Measurements from ENCODE around the gene AQP2. TPM values are rescaled to one million over a fixed set of nuclear protein-coding genes. Genes with fewer than 3 reads are reported as not detected.
"Not testable (repeated sequence)": the region's sequence is repeated elsewhere in the genome, so short reads cannot be mapped to it uniquely, and the experiment has no call there.

The AQP2 gene
- total RNA-seq, 2 experiments from 2014 or later: not detected

- ChIA-PET POLR2A (no interaction called here), CTCF (interaction anchor here (1.2 to 12.9 kb wide), 2 partner anchors 10 to 92 kb away, joined by 5 to 107 read pairs; no protein-coding TSS in a partner anchor)
- Mint-ChIP-seq H3K27ac (no peak overlapping the region), H3K4me3 (no peak overlapping the region), H3K36me3 (no peaks in the 10 kb centered on the region), H3K4me1 (ENCODE audit: low read depth) (no peaks in the 10 kb centered on the region), H3K9me3 (no peaks in the 10 kb centered on the region), H3K27me3 (no peaks in the 10 kb centered on the region)
- intact Hi-C loops (cut with micrococcal nuclease): no loop called here
- no peak for DNase-seq
Observed at GRCh38 chr12:49978125-49978524, 27.6 kb downstream of the AQP2 start.

GRCh38 chr12:49979016-49979586 is 28.6 kb downstream of the AQP2 start:
- Mint-ChIP-seq H3K4me1 (ENCODE audit: low read depth) (no peaks in the 10 kb centered on the region), H3K36me3 (no peaks in the 10 kb centered on the region), H3K4me3 (no peak overlapping the region), H3K27me3 (no peaks in the 10 kb centered on the region), H3K27ac (no peak overlapping the region), H3K9me3 (no peaks in the 10 kb centered on the region)
- POLR2A ChIA-PET: no interaction called here
- intact Hi-C loops (cut with micrococcal nuclease): no loop called here
- CTCF ChIA-PET: interaction anchor here (3.2 to 12.9 kb wide), 2 partner anchors 11 to 60 kb away, joined by 15 to 107 read pairs; no protein-coding TSS in a partner anchor
- DNase-seq: no peak

GRCh38 chr12:49979791-49980190 is 29.3 kb downstream of the AQP2 start:
- no peaks in the 10 kb centered on the region for H3K36me3 Mint-ChIP-seq
- no peak overlapping the region for H3K4me3 Mint-ChIP-seq
- intact Hi-C loops (cut with micrococcal nuclease): no loop called here
- H3K4me1 Mint-ChIP-seq (ENCODE audit: low read depth): no peaks in the 10 kb centered on the region
- H3K27ac Mint-ChIP-seq: no peak overlapping the region
- H3K9me3 Mint-ChIP-seq: no peaks in the 10 kb centered on the region
- ChIA-PET POLR2A (no interaction called here), CTCF (interaction anchor here (3.2 to 12.9 kb wide), 2 partner anchors 12 to 60 kb away, joined by 15 to 107 read pairs; no protein-coding TSS in a partner anchor)
- H3K27me3 Mint-ChIP-seq: no peaks in the 10 kb centered on the region
- no peak for DNase-seq

- intact Hi-C loops (cut with micrococcal nuclease): no loop called here
- no peaks in the 10 kb centered on the region for H3K27me3 Mint-ChIP-seq
- CTCF ChIA-PET: interaction anchor here (1.0 to 12.9 kb wide), 4 partner anchors 13 to 239 kb away, joined by 3 to 107 read pairs (median 9); partner anchors contain the start of gene TMBIM6
- POLR2A ChIA-PET: no interaction called here
- H3K4me1 Mint-ChIP-seq (ENCODE audit: low read depth): no peaks in the 10 kb centered on the region
- no peak for DNase-seq
- no peak overlapping the region for H3K4me3 Mint-ChIP-seq
- H3K27ac Mint-ChIP-seq: no peak overlapping the region
- H3K36me3 Mint-ChIP-seq: no peaks in the 10 kb centered on the region
- H3K9me3 Mint-ChIP-seq: no peaks in the 10 kb centered on the region
Observed at GRCh38 chr12:49980501-49981349, 30.2 kb downstream of the AQP2 start.

GRCh38 chr12:49982246-49983087 is 31.9 kb downstream of the AQP2 start:
- ChIA-PET POLR2A (interaction anchor here (1.3 kb wide), 1 partner anchor 43 kb away, joined by 3 read pairs; the partner anchor contains the start of gene RACGAP1), CTCF (interaction anchor here (2.6 to 12.9 kb wide), 2 partner anchors 15 to 74 kb away, joined by 6 to 107 read pairs; no protein-coding TSS in a partner anchor)
- Mint-ChIP-seq H3K27ac (no peak overlapping the region), H3K27me3 (no peaks in the 10 kb centered on the region), H3K9me3 (no peaks in the 10 kb centered on the region), H3K4me1 (ENCODE audit: low read depth) (peaks cover 4% of the 10 kb centered on the region), H3K4me3 (no peak overlapping the region), H3K36me3 (no peaks in the 10 kb centered on the region)
- no peak for DNase-seq
- intact Hi-C loops (cut with micrococcal nuclease): no loop called here

- no peak overlapping the region for H3K27ac Mint-ChIP-seq
- ChIA-PET CTCF (interaction anchor here (0.9 to 12.9 kb wide), 6 partner anchors 16 to 86 kb away, joined by 3 to 107 read pairs (median 4); no protein-coding TSS in a partner anchor), POLR2A (interaction anchor here (0.6 kb wide), 1 partner anchor 427 kb away, joined by 4 read pairs; no protein-coding TSS in a partner anchor)
- H3K9me3 Mint-ChIP-seq: no peaks in the 10 kb centered on the region
- no peak overlapping the region for H3K4me3 Mint-ChIP-seq
- H3K4me1 Mint-ChIP-seq (ENCODE audit: low read depth): peaks cover 4% of the 10 kb centered on the region
- intact Hi-C loops (cut with micrococcal nuclease): no loop called here
- no peaks in the 10 kb centered on the region for H3K27me3 Mint-ChIP-seq
- no peak for DNase-seq
- peaks cover 9% of the 10 kb centered on the region for H3K36me3 Mint-ChIP-seq
Observed at GRCh38 chr12:49983892-49984291, 33.4 kb downstream of the AQP2 start.

- no peak overlapping the region for H3K27ac Mint-ChIP-seq
- intact Hi-C loops (cut with micrococcal nuclease): no loop called here
- H3K4me1 Mint-ChIP-seq (ENCODE audit: low read depth): peaks cover 4% of the 10 kb centered on the region
- peaks cover 15% of the 10 kb centered on the region for H3K36me3 Mint-ChIP-seq
- no peak for DNase-seq
- no peaks in the 10 kb centered on the region for H3K27me3 Mint-ChIP-seq
- ChIA-PET CTCF (interaction anchor here (0.9 to 12.9 kb wide), 5 partner anchors 17 to 85 kb away, joined by 3 to 107 read pairs (median 4); no protein-coding TSS in a partner anchor), POLR2A (no interaction called here)
- H3K9me3 Mint-ChIP-seq: no peaks in the 10 kb centered on the region
- no peak overlapping the region for H3K4me3 Mint-ChIP-seq
Observed at GRCh38 chr12:49984476-49985359, 34.2 kb downstream of the AQP2 start.

- ChIA-PET POLR2A (no interaction called here), CTCF (interaction anchor here (1.2 to 12.9 kb wide), 4 partner anchors 18 to 70 kb away, joined by 3 to 107 read pairs (median 4); no protein-coding TSS in a partner anchor)
- no peak for DNase-seq
- no peak overlapping the region for H3K4me3 Mint-ChIP-seq
- intact Hi-C loops (cut with micrococcal nuclease): no loop called here
- H3K27ac Mint-ChIP-seq: no peak overlapping the region
- H3K36me3 Mint-ChIP-seq: peaks cover 25% of the 10 kb centered on the region
- H3K27me3 Mint-ChIP-seq: no peaks in the 10 kb centered on the region
- no peaks in the 10 kb centered on the region for H3K9me3 Mint-ChIP-seq
- H3K4me1 Mint-ChIP-seq (ENCODE audit: low read depth): peaks cover 4% of the 10 kb centered on the region
Observed at GRCh38 chr12:49985981-49986380, 35.4 kb downstream of the AQP2 start.

GRCh38 chr12:49986476-49986875 is 35.9 kb downstream of the AQP2 start:
- H3K4me3 Mint-ChIP-seq; H3K27me3 Mint-ChIP-seq; POLR2A ChIA-PET; H3K9me3 Mint-ChIP-seq; DNase-seq; H3K27ac Mint-ChIP-seq; intact Hi-C loops (cut with micrococcal nuclease); H3K4me1 Mint-ChIP-seq (ENCODE audit: low read depth): not testable (repeated sequence)
- CTCF ChIA-PET: interaction anchor here (1.2 to 12.9 kb wide), 4 partner anchors 19 to 70 kb away, joined by 3 to 107 read pairs (median 4); no protein-coding TSS in a partner anchor
- peaks cover 26% of the 10 kb centered on the region for H3K36me3 Mint-ChIP-seq

- no peak for DNase-seq
- POLR2A ChIA-PET: no interaction called here
Observed at GRCh38 chr12:49987625-49988303, 37.2 kb downstream of the AQP2 start.

More at GRCh38 chr12:49987625-49988303, 37.2 kb downstream of the AQP2 start:
- intact Hi-C loops (cut with micrococcal nuclease): no loop called here
- no peaks in the 10 kb centered on the region for H3K9me3 Mint-ChIP-seq
- H3K36me3 Mint-ChIP-seq: peaks cover 39% of the 10 kb centered on the region
- H3K4me3 Mint-ChIP-seq: no peak overlapping the region
- H3K27me3 Mint-ChIP-seq: no peaks in the 10 kb centered on the region
- H3K4me1 Mint-ChIP-seq (ENCODE audit: low read depth): peaks cover 4% of the 10 kb centered on the region
- no peak overlapping the region for H3K27ac Mint-ChIP-seq
- CTCF ChIA-PET: interaction anchor here (12.9 kb wide), 1 partner anchor 20 kb away, joined by 107 read pairs; no protein-coding TSS in a partner anchor

Measured in activated CD4-positive, alpha-beta memory T cell treated with anti-CD3 and anti-CD28 coated beads for 36 hours (primary cell).